Keratinocyte (primary cell): Measurements from ENCODE around the gene SASH1.

Experiments used
- EZH2 ChIP-seq: IDR thresholded peaks from one replicate; pipeline ENCODE4 v1.6.1; 2012; ENCODE audit warnings: inconsistent platforms, mild to moderate bottlenecking, low read length, moderate library complexity
- TF ChIP-seq, protein P1 (sequence below), 3 experiments: IDR thresholded peaks in 1 of 3; conservative IDR thresholded peaks in 1 of 3; optimal IDR thresholded peaks in 1 of 3; 2 replicates in 2 of 3; 3 replicates in 1 of 3; pipeline versions ENCODE3 to v1.5.1; 2011; ENCODE audit warnings: low read length in 3 of 3, mild to moderate bottlenecking in 3 of 3, moderate library complexity in 2 of 3, control low read depth in 1 of 3, inconsistent platforms in 1 of 3; ENCODE audit not compliant: insufficient read depth in 2 of 3; ENCODE audit errors: extremely low read depth in 1 of 3

DNA sequence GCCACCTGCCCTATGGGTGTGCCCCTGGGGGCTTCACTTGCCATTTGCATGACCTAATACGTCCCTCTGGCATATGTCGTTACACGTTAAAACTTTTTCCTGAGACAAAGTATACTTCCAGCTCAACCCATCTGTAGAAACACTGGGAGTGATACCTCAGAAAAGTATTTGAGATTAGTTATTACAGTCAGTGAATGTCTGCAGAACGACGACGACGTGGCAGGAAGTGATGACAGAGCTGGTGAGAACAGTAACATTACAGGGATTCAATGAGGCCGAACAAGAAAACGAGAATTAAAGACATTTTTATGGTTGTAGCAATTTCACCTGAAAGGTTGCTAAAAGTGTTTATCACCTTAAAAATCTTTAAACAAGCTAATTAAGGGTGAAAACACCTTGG lies 40.2 kb downstream of the SASH1 start:
- TF ChIP-seq, protein P1, sequence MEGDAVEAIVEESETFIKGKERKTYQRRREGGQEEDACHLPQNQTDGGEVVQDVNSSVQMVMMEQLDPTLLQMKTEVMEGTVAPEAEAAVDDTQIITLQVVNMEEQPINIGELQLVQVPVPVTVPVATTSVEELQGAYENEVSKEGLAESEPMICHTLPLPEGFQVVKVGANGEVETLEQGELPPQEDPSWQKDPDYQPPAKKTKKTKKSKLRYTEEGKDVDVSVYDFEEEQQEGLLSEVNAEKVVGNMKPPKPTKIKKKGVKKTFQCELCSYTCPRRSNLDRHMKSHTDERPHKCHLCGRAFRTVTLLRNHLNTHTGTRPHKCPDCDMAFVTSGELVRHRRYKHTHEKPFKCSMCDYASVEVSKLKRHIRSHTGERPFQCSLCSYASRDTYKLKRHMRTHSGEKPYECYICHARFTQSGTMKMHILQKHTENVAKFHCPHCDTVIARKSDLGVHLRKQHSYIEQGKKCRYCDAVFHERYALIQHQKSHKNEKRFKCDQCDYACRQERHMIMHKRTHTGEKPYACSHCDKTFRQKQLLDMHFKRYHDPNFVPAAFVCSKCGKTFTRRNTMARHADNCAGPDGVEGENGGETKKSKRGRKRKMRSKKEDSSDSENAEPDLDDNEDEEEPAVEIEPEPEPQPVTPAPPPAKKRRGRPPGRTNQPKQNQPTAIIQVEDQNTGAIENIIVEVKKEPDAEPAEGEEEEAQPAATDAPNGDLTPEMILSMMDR (optimal IDR thresholded peaks at IDR 0.05 in 1 of 3, IDR thresholded peaks at IDR 0.05 in 1 of 3, conservative IDR thresholded peaks at IDR 0.05 in 1 of 3; ENCODE audit: extremely low read depth in 1 of 3, insufficient read depth in 2 of 3, low read length in 3 of 3), result no peak
- no peak for TF ChIP-seq EZH2
